HepG2 (cell line): ENCODE data around the gene TMEM190. TPM values are rescaled to one million over a fixed set of nuclear protein-coding genes. Genes with fewer than 3 reads are reported as not detected.
A peak's percentile ranks its signal among the peaks of the same experiment; 100 is the strongest.

Experiments used
- ATM ChIP-seq: fragments of 450-650 bp; IDR thresholded peaks from 2 replicates; pipeline ENCODE4 v1.7.1; 2017; ENCODE audit warnings: mild to moderate bottlenecking, borderline replicate concordance
- CEBPG ChIP-seq: IDR thresholded peaks from 2 replicates; pipeline ENCODE4 v1.6.1; 2016
- CENPT ChIP-seq: sonication (generic); formaldehyde crosslinking; IDR thresholded peaks from 2 replicates; pipeline ENCODE4 v1.8.0; 2022; ENCODE audit warnings: low read depth, mild to moderate bottlenecking, moderate library complexity, missing genetic modification reagents
- DPF2 ChIP-seq: sonication (generic); formaldehyde crosslinking; IDR thresholded peaks from 2 replicates; pipeline ENCODE4 v1.4.0; 2020; ENCODE audit warnings: mild to moderate bottlenecking, low read depth, missing genetic modification reagents, borderline replicate concordance
- HOXA3 ChIP-seq: sonication (generic); formaldehyde crosslinking; IDR thresholded peaks from 2 replicates; pipeline ENCODE4 v1.5.0; 2020; ENCODE audit warnings: missing genetic modification reagents
- HOXD1 ChIP-seq: sonication (generic); formaldehyde crosslinking; IDR thresholded peaks from 2 replicates; pipeline ENCODE4 v1.5.0; 2020; ENCODE audit warnings: missing genetic modification reagents
- MED8 ChIP-seq: sonication (generic); formaldehyde crosslinking; IDR thresholded peaks from 2 replicates; pipeline ENCODE4 v1.8.1; 2023; ENCODE audit warnings: mild to moderate bottlenecking, missing genetic modification reagents; ENCODE audit not compliant: insufficient replicate concordance
- MEF2D ChIP-seq: sonication (generic); formaldehyde crosslinking; IDR thresholded peaks from 2 replicates; pipeline ENCODE4 v1.5.1; 2020; ENCODE audit warnings: mild to moderate bottlenecking, missing genetic modification reagents
- NFRKB ChIP-seq: fragments of 450-650 bp; IDR thresholded peaks from 2 replicates; pipeline ENCODE4 v1.6.1; 2017
- SMAD1 ChIP-seq: sonication (generic); formaldehyde crosslinking; IDR thresholded peaks from 2 replicates; pipeline ENCODE4 v1.4.0; 2020; ENCODE audit warnings: missing genetic modification reagents, low read depth, mild to moderate bottlenecking, borderline replicate concordance
- SMARCC2 ChIP-seq: fragments of 450-650 bp; IDR thresholded peaks from 2 replicates; pipeline ENCODE4 v1.6.1; 2017; ENCODE audit warnings: antibody characterized with exemption, mild to moderate bottlenecking
- SOX5 ChIP-seq: IDR thresholded peaks from 2 replicates; pipeline ENCODE4 v1.6.1; 2016; ENCODE audit warnings: borderline replicate concordance
- SP2 ChIP-seq: sonication (generic); formaldehyde crosslinking; IDR thresholded peaks from 2 replicates; pipeline ENCODE4 v1.5.1; 2020; ENCODE audit warnings: mild to moderate bottlenecking, missing genetic modification reagents
- UBTF ChIP-seq: sonication (generic); formaldehyde crosslinking; IDR thresholded peaks from 2 replicates; pipeline ENCODE4 v1.4.0; 2020; ENCODE audit warnings: mild to moderate bottlenecking, missing genetic modification reagents
- YEATS4 ChIP-seq: sonication (generic); formaldehyde crosslinking; IDR thresholded peaks from 2 replicates; pipeline ENCODE4 v1.4.0; 2020; ENCODE audit warnings: missing genetic modification reagents, borderline replicate concordance
- YY1 ChIP-seq: IDR thresholded peaks from 2 replicates; pipeline ENCODE4 v1.6.1; 2011; ENCODE audit warnings: low read length, low read depth, moderate library complexity, mild to moderate bottlenecking; ENCODE audit not compliant: insufficient read depth, insufficient replicate concordance
- ZBTB2 ChIP-seq: sonication (generic); formaldehyde crosslinking; IDR thresholded peaks from 2 replicates; pipeline ENCODE4 v1.8.0; 2022; ENCODE audit warnings: low read depth, missing genetic modification reagents
- ZNF274 ChIP-seq: sonication (generic); formaldehyde crosslinking; IDR thresholded peaks from 2 replicates; pipeline ENCODE4 v1.5.1; 2020; ENCODE audit warnings: mild to moderate bottlenecking, missing genetic modification reagents
- ZNF446 ChIP-seq: sonication (generic); formaldehyde crosslinking; IDR thresholded peaks from 2 replicates; pipeline ENCODE4 v1.5.0; 2020; ENCODE audit warnings: mild to moderate bottlenecking, missing genetic modification reagents
- ZNF468 ChIP-seq: sonication (generic); formaldehyde crosslinking; IDR thresholded peaks from 2 replicates; pipeline ENCODE4 v1.8.0; 2022; ENCODE audit warnings: mild to moderate bottlenecking, moderate library complexity, missing genetic modification reagents
- ZNF547 ChIP-seq: sonication (generic); formaldehyde crosslinking; IDR thresholded peaks from 2 replicates; pipeline ENCODE4 v1.5.1; 2020; ENCODE audit warnings: mild to moderate bottlenecking, missing genetic modification reagents
- ZNF598 ChIP-seq: sonication (generic); formaldehyde crosslinking; IDR thresholded peaks from 2 replicates; pipeline ENCODE4 v1.5.1; 2020; ENCODE audit warnings: mild to moderate bottlenecking, missing genetic modification reagents, borderline replicate concordance
- ZNF660 ChIP-seq: sonication (generic); formaldehyde crosslinking; IDR thresholded peaks from 2 replicates; pipeline ENCODE4 v1.5.1; 2020; ENCODE audit warnings: mild to moderate bottlenecking, low read depth, missing genetic modification reagents, borderline replicate concordance
- ZNF761 ChIP-seq: sonication (generic); formaldehyde crosslinking; conservative IDR thresholded peaks from 2 replicates; pipeline ENCODE4 v1.4.0; 2020; ENCODE audit warnings: mild to moderate bottlenecking, missing genetic modification reagents
- ZNF776 ChIP-seq: sonication (generic); formaldehyde crosslinking; IDR thresholded peaks from 2 replicates; pipeline ENCODE4 v1.4.0; 2020; ENCODE audit warnings: mild to moderate bottlenecking, missing genetic modification reagents
- polyA plus RNA-seq, 8 experiments: library from polyadenylated mRNA; depleted of rRNA in 3 of 8; stranded (reverse) in 7 of 8; unstranded in 1 of 8; fragments of >200 nt; fragmentation: Illumina TruSeq in 4 of 8; extraction: Trizol in 4 of 8; gene quantifications; 2 replicates each; pipeline versions ENCODE4 v1.2.1 to v1.2.3, GENCODE V29; 2011 to 2016; ENCODE audit warnings: low read depth in 4 of 8, missing spikeins in 1 of 8, mixed read lengths in 1 of 8; ENCODE audit not compliant: insufficient read depth in 1 of 8
- total RNA-seq, 5 experiments: library from RNA; depleted of rRNA; stranded (reverse); fragments of >200 nt; fragmentation: Illumina TruSeq; extraction: Trizol; gene quantifications; 2 replicates each; pipeline ENCODE4 v1.2.3, GENCODE V29; 2016; ENCODE audit warnings: low read depth in 1 of 5
- TF ChIP-seq, protein P1 (sequence below): sonication (generic); formaldehyde crosslinking; IDR thresholded peaks from 2 replicates; pipeline ENCODE4 v1.4.0; 2020; ENCODE audit warnings: missing genetic modification reagents
- TF ChIP-seq, protein P2 (sequence below): sonication (generic); formaldehyde crosslinking; IDR thresholded peaks from 2 replicates; pipeline ENCODE4 v1.8.0; 2023; ENCODE audit warnings: mild to moderate bottlenecking, missing genetic modification reagents

TMEM190 gene
- total and polyA plus RNA-seq, 2 of the 13 experiments (the other 11 are each of a cell fraction or from before 2014, with no cell fraction given): 0.35 to 0.83 TPM

DNA sequence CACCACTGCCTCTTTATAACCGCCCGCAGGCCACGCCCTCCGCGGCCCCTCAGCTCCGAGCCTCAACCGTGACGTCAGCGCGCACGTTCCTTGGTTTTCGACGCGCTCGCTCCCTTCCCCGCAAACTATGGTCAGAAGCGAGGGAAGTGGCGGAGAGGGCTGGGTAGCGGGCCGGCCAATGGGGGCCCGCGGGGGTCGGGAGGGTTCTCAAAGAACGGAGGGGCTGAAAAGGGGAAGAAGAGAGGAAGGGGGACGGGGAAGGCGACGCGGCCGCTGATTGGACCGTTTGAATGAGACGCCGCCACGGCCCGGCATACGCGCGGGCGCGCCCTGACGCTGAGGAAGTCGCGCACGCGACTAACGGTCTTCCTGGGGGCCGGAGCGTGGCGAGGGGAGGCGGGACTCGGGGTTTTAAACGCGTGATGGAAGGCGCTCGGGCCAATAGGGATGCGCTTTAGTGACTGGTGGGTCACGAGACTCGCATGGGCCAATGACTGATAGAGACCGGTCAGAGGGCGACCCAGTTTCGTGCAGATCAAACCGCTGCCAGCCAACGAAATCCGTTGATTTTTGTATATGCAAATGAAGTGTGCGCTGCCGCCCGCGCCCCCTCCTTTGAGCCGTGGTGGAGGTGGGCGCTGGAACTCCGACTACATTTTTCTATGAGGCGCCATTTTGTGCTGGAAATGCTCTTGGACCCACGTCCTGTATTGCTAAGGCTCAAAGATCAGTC is 31.3 kb downstream of the TMEM190 start (continued):
- TF ChIP-seq ATM (no peak), UBTF (no peak), HOXA3 (peak; percentile 90), CEBPG (CRISPR knock-in tag) (no peak), SMAD1 (CRISPR knock-in tag) (peak; percentile 63; the same call in 1 of the 2 replicates), MED8 (CRISPR knock-in tag) (peak; percentile 76), SP2 (CRISPR knock-in tag) (peak; percentile 82), YY1 (peak; percentile 6), HOXD1 (no peak), ZNF547 (CRISPR knock-in tag) (no peak), ZNF274 (CRISPR knock-in tag) (no peak), ZBTB2 (CRISPR knock-in tag) (peak; percentile 70; the same call in 1 of the 2 replicates), ZNF660 (CRISPR knock-in tag) (no peak), ZNF446 (no peak), SOX5 (CRISPR knock-in tag) (0 out of 2 replicates have a peak, but pooled peaks have one; percentile 35), DPF2 (CRISPR knock-in tag) (no peak), YEATS4 (CRISPR knock-in tag) (peak; percentile 47; the same call in 1 of the 2 replicates), NFRKB (no peak), ZNF776 (peak; percentile 14), ZNF761 (CRISPR knock-in tag) (no peak; the same call in 1 of the 2 replicates), SMARCC2 (no peak), CENPT (CRISPR knock-in tag) (0 out of 2 replicates have a peak, but pooled peaks have one; percentile 4), ZNF598 (CRISPR knock-in tag) (no peak), ZNF468 (CRISPR knock-in tag) (peak; percentile 66; the same call in 1 of the 2 replicates), MEF2D (peak; percentile 48; the same call in 1 of the 2 replicates)
- TF ChIP-seq, protein P1, sequence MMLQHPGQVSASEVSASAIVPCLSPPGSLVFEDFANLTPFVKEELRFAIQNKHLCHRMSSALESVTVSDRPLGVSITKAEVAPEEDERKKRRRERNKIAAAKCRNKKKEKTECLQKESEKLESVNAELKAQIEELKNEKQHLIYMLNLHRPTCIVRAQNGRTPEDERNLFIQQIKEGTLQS: peak; percentile 29; the same call in 1 of the 2 replicates
- TF ChIP-seq, protein P2, sequence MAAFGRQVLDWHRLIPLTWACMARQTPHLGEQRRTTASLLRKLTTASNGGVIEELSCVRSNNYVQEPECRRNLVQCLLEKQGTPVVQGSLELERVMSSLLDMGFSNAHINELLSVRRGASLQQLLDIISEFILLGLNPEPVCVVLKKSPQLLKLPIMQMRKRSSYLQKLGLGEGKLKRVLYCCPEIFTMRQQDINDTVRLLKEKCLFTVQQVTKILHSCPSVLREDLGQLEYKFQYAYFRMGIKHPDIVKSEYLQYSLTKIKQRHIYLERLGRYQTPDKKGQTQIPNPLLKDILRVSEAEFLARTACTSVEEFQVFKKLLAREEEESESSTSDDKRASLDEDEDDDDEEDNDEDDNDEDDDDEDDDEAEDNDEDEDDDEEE: no peak
